HG02759 (cell line): ENCODE results near the gene ZBTB4.
"Not testable (repeated sequence)": the region's sequence is repeated elsewhere in the genome, so short reads cannot be mapped to it uniquely, and the experiment has no call there.

Source experiments
- ATAC-seq: cut with Tn5 transposase; IDR thresholded peaks from one replicate; pipeline ENCODE4 v1.9.1; 2021; ENCODE audit warnings: mild to moderate bottlenecking, moderate library complexity; ENCODE audit not compliant: unreplicated experiment

ZBTB4 gene

GRCh38 chr17:7470457-7470973, 8.9 kb downstream of the ZBTB4 start:
- ATAC-seq, result not testable (repeated sequence)

- ATAC-seq, result not testable (repeated sequence)
These were observed 9.6 kb downstream of the ZBTB4 start for GRCh38 chr17:7469843-7470242.

GRCh38 chr17:7468804-7469389, 10.5 kb downstream of the ZBTB4 start:
- ATAC-seq, result no peak

- ATAC-seq, result no peak
These were observed 11.1 kb downstream of the ZBTB4 start for GRCh38 chr17:7468290-7468689.

GRCh38 chr17:7467498-7467897, 11.9 kb downstream of the ZBTB4 start:
- no peak for ATAC-seq

- no peak for ATAC-seq
These were observed 12.6 kb downstream of the ZBTB4 start for GRCh38 chr17:7466639-7467341.

GRCh38 chr17:7466318-7466638, 13.2 kb downstream of the ZBTB4 start:
- no peak for ATAC-seq

- ATAC-seq, result no peak
These were observed 13.7 kb downstream of the ZBTB4 start for GRCh38 chr17:7465597-7466275.

GRCh38 chr17:7464081-7464480, 15.3 kb downstream of the ZBTB4 start:
- ATAC-seq, result no peak

- no peak for ATAC-seq
These were observed 16.0 kb downstream of the ZBTB4 start for GRCh38 chr17:7463372-7463846.

- ATAC-seq, result no peak
These were observed 16.7 kb downstream of the ZBTB4 start for GRCh38 chr17:7462474-7463371.

GRCh38 chr17:7460850-7461660, 18.4 kb downstream of the ZBTB4 start:
- no peak for ATAC-seq

GRCh38 chr17:7459961-7460545, 19.4 kb downstream of the ZBTB4 start:
- ATAC-seq, result no peak

- ATAC-seq, result no peak
These were observed 31.0 kb downstream of the ZBTB4 start for GRCh38 chr17:7448461-7448860.

- no peak for ATAC-seq
These were observed 33.8 kb downstream of the ZBTB4 start for GRCh38 chr17:7445619-7445968.

GRCh38 chr17:7444682-7445618, 34.5 kb downstream of the ZBTB4 start, which contains the start of gene CHRNB1:
TSS of gene CHRNB1 (plus strand) at chr17:7445061. CDS start at chr17:7445128, 67 bp downstream.
- ATAC-seq, result no peak

- no peak for ATAC-seq
These were observed 35.6 kb downstream of the ZBTB4 start for GRCh38 chr17:7443499-7444485.
